HG03565 (cell line): ENCODE measurements around the gene ARHGEF3.

Source experiments
- ATAC-seq: cut with Tn5 transposase; IDR thresholded peaks from one replicate; pipeline ENCODE4 v1.9.1; 2021; ENCODE audit warnings: mild to moderate bottlenecking, moderate library complexity; ENCODE audit not compliant: unreplicated experiment

The ARHGEF3 gene

DNA sequence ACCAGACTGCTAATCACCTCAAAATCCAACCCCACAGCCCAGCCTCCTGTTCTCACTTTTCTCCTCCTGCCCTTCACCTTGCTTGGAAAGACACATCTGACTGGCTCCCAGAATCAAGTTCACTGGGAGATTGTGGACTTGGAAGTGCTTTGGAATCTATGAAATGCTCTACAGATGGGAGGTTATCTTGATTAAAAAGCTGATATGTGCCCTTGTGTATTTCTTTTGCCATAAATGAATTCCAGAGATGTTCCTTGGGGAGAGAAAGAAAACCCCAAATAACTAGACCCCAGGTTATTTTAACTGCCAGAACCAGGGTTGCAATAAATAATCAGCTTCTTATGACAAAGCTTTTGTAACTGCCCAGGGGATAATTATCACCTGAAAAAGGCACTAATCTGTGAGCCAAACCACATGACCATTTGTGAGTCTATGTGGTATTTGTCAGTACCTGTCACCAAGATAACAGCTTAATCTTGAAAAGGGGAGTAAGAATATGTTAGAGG is 21.7 kb upstream of the ARHGEF3 start:
- ATAC-seq: no peak

DNA sequence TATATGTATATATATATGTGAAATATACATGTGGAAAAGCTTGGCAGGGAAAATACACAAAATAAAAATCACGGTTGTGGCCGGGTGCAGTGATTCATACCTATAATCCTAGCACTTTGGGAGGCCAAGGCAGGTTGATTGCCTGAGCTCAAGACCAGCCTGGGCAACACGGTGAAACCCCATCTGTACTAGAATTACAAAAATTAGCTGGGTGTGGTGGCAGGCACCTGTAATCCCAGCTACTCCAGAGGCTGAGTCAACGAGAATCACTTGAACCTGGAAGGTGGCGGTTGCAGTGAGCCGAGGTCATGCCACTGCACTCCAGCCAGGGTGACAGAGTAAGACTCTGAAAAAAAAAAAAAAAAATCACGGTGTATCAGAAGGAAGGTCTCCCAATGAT is 20.8 kb upstream of the ARHGEF3 start:
- no peak for ATAC-seq

DNA sequence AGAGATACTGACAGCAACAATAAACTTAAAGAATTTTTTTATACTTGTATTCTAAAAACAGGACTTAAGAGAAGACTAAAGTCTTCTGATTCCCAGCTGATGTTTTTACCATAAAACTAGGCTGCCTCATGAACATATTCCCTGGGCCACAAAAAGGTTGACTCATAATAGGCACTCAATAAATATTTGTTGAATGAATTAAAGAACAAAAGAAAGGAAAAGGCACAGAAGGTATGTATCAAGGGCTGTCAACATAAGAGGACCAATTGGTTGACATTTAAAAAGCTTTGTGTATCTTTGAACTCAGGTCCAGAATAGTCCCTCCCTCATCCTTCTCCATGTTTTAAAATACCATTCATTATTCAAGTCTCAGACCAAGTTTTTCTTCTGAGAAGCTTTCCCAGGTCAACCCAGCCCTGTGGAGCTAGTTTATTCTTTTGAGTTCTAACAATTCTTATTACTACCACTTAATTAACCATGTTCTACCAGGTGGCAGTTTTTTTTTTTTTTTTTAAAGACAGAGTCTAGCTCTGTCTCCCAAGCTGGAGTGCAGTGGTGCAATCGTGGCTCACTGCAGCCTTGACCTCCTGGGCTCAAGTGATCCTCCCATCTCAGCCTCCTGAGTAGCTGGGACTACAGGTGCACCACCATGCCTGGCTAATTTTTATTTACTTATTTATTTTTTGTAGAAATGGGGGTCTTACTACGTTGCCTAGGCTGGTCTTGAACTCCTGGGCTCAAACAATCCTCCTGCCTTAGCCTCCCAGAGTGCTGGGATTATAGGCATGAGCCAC is 17.5 kb upstream of the ARHGEF3 start:
- ATAC-seq: no peak

DNA sequence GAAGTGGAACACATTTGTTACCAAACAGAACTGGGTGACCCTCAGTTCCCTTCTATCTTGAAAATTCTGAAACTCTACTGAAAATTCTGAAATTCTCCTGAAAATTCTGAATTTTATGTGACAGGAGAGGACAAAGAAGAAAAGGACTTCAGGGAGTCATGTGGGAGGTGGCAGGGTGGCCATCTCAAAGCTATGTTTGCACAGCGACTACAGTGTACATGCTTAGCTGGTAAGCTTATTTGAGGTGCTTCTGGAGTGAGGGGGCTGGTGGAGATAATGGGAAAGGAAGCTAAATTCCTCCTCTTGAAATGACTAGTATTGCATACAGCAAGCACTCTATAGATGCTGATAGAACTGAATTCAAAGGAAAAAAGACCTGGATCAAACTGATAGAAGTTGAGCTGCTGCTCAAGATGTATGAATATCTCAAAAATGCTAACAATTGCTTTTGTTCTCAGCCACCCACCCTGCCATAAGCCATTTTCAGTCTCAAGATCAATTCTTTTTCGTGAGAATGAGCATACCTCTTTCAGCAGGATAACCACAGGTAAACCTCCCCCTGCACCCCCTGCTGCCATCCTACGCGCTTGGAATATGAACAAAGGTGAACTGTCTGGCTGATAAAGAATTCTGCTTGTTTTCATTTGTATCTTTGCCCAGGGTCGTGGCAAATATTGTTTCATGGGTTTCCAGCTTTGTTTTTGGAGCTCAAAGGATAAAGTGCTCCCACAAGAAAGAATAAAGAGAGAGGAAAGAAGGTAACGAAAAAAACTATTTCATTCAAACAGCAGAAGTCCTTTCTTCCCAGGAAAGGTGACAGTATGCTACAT is 16.6 kb upstream of the ARHGEF3 start:
- no peak for ATAC-seq

DNA sequence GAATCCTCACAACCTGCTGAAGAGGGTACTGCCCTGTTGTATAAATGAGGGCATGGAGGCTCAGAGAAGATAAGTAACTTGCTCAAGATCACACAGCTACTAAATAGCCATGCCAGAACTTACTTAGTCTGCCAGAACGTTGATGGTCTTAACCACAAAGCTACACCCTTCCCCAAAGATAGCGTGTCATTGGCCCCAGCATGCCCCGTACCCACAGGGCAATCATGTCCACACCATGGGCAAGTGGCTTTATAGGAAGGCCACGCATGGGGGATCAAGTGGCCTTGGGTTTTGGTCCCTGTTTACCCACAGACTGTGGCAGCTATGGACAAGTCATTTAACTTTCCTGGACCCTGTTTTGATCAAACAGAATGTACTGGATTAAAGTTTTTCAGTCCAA is 15.9 kb upstream of the ARHGEF3 start:
- no peak for ATAC-seq

DNA sequence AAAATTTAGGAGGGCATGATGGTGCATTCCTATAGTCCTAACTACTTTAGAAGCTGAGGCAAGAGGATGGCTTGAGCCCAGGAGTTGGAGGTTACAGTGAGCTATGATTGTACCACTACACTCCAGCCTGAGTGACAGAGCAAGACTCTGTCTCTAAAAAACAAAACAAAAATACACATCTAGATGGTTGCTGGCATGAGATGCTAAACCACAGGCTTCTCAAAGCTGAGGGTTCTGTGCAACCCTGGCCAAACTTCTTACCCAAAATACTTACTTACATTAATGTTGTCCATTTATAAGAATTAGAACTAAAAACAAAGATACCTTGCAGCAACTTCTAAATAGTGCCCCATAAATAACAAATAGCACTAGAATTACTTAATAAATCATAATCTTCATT is 14.3 kb upstream of the ARHGEF3 start:
- no peak for ATAC-seq

DNA sequence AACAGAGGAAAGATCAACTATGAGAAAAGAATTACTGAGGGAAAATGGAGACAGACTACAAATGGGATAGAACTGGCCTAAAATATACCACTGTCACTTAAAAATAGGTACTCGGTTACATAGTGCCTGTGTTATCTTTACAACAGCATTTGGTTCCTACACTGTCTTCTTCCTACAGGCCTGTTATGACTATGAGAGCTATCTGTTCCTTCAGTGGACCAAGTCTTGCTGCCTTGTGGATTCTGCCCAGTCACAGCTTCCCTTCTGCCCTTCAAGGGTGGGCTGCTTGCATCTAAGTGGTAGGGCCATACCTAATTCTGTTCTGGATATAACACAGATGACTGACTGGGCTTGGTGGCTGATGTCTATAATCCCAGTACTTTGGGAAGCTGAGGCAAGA is 13.8 kb upstream of the ARHGEF3 start:
- ATAC-seq: no peak

DNA sequence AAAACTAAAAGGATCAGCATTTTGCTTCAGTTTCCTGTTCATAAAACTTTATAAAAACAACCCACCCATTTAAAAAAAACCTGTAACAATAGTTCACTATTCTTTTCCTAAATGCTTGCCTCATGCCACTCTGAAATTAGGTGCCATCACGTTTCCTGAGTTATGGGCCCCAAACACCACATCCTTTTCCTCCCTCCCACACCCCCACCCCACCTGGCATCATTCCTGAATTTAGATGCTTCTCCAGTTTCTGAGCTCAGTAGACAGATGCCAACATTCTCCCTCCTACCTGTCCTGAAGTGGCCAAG is 11.9 kb upstream of the ARHGEF3 start:
- no peak for ATAC-seq

DNA sequence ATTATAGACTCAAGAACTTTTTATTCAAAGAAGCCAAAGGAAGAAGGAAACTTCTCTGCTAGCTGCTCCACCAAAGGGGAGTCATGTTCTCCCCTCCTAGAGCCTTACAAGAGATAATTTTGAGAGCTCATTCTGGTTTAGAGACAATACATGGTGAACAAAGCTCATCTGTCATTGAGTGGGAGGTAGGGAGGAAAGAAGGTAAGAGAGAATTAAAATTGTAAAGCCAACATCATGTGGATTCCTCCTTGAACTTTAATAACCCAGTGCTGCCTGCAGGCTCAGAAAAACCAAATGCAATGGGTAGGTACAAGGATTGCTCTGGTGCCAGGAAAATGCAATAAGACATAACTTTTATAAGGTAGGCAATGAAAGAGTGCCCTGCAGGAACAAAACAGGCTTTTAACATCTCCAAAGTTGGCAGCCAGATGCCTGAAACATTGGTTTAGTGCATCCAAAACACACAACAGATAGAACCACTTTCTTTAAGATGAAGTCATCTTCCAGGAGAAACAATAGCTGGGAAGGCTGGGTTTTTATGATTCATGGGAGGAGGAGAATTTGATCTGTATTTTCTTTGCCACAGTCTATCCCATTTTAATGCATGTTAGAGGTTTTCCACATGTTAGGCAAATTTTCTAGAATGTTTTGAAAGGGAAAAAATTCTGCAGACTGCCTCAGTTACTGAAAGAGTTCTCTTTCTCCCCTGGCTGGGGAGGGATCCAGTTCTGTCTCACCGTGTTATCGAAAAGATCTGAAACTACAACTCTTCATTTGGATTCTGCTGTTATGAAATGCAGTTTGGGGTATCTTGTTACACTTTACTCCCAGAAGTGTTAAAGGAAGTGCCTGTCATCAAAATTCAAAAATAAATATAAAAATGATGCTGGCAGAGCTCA is 11.3 kb upstream of the ARHGEF3 start:
- no peak for ATAC-seq

DNA sequence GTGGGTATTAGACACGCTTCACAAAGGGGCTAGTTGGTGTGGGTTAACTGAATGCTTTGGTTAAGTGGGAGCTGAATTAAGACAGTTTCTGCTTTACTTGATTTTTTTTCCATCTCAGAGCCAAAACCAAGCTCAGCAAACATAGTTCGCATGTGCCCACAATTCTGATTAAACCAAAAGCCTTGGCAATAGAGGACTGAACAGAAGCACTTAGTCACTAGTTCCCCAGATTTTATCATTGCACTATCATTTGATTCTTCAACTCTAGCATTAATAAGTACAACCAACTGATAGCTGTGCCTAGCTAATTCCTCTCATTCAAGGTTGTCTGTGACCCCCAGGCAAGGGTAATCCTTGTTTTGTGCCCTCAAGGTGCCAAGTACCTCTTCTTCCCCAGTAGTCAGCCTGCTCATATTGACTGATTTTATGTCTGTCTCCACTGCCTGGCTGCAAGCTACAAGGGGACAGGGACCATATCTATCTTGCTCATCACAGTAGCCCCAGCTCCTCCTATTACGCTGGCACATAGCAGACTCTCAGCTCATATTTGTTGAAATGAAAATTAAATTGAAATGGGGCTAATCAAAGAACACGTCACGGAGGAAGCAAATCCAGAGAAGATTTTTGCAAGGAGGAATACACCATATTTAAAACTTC is 9.9 kb upstream of the ARHGEF3 start:
- ATAC-seq: no peak

DNA sequence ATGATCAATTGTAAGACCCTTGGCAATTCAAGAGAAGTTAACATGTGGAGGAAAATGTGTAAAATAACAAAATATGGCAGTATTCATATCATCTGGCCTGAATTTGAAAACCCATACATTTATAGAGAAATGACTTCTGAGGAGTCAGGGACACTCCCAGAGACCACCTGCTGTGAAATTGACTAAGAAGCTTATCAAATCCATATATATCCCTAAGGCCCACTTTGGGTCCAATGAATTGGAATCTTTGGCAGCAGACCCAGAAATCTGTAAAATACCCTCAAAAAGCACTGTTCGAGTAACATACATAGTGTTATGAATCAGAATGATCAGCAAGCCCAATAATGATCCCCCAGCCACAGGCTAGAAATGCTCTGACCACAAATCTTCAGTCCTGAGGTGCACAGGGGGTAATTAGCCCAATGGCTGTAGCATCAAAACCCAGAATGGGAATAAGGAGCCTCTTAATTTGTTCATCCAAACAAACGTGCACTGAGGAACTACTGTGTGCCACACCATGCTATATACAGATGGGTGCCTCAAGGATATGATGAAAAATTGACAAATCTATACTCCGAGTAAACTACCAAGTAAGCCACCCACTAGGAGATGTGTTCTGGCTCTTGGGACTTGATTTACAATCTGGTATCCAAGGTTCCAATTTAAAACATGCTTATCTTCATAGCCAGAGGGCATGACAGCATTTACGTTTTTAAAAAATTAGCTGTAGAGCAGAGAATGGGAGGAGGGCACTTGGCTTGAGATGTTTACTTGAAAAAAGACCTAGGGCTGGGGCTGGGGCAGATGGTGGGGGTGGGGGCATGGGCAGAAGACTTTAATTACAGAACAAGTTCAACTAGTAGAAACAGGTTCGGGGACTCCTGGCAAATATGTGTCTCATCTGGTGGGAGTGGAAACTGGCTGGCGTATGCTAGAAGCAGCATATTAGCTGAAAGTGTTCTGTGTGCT is 9.1 kb upstream of the ARHGEF3 start:
- ATAC-seq: no peak

DNA sequence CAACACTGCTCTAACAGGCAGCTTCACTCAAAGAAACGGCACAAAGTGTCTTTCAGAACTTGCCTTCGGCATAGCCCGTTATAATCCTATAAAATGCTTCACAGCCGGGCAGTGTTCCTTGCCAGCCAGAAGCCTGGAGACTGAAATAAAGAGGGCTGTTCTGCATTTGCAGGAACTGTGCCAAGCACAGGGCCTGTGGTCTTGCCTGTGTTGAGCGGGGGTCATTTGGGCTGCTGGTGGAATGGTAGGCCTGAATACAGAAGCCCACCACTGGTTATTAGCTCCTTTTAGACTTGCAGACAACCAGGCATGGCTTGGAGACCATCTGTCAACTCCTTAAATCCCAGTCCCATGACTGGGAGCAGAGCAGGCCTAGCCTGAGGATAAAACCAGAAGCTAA is 4.7 kb upstream of the ARHGEF3 start:
- ATAC-seq: no peak

DNA sequence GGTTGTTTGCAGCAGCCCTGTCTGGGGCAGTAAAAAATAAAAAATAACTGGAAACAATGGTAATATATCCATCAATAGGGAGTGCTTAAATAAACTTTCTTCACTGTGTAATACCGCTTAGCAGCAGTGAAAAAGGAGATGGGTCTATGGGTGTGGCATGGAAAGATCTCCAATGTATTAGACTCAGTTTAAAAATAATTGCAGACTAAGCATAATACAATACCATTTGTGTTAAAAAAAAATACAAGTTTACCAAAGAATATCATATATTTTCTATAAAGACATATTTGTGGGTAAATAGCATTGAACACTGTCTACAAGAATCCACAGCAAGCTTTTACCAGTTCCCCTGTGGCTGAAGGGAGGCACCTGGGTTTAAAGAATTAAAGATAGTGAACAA is 1.0 kb upstream of the ARHGEF3 start:
- no peak for ATAC-seq

DNA sequence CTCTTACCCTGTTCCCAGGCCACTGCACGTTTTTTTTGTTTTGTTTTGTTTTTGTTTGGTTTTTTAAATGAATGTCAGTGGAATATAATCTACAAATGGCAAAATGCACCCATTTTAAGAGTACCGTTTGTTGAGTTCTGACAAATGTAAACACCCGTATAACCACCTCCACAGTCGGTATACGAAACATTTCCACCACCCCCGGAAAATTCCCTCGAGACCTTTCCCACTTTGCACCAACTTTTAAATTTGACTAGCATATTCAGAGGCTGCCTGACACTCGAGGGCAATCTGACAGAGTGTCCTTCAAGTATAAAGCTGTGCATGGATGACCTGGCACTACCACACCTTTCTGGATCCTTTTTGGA is 613 bp upstream of the ARHGEF3 start:
- no peak for ATAC-seq

DNA sequence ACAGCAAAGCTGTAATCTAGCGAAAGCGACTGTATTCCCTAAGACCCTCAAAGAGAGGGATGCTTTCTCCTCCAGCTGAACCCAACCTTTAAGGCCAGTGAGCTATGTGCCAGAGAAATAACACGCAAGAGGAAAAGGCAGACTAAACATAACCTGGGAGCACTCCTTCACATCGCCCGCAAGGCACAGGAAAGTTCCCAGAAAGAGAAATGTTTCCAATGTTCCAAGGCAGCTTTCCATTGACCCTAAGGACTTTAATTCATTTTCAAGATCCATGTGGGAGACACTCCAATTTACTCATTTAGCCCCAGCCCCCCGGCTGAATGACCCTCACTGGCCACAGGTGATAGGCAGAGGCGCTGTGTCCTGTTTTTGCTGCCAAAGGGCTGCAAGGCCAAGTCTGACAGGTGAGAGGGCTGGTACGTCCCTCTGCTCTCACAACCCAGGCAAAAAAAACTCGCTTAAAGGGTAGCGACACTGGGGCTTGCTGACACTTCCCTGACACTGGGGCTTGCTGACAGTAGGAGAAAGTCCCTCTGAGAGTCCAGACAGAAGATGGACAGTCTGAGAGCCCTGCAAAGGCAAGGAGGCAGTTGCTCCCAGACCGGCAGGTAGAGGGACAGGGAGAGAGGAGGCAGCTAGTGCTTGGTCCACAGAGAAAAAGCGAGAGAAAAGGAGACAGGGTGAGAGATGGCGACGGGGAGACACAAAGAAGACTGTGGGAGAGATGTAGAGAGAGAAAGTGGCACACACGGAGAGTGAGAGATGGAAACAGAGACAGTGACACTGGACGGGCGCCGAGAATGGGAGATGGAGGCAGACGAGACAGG is 702 bp downstream of the ARHGEF3 start:
- ATAC-seq: no peak

DNA sequence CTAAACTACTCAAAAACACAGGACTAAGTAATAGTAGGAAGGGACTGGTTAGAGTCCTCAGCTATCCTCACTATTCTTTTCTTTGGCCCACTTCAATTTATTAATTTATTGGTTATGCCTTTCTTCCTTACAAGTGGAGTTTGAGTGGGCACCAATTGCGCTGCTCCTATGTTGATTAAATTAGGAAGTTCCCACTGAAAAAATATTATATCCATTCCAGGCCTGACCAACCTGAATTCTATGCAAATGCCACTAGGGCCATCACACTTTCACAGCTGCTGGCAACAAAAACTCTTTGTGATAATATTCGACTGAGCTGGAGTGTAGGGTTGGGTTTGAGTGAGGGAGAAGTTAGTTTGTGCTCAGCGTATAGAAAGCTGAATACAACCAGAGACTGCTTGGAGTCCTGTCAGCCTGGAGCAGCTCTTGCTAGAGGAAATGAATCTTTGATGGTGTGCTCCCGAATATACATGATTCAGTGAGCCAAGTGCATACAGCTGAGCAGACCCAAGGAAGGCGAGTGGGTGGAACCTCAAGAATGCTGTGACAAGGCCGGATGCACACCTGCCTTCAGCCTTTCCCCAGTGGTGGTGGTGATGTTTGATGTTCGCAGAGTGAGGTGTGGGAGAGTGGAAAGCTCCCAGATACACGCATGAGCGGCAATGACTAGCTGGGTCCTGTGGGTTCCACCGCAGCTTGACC is 1.5 kb downstream of the ARHGEF3 start:
- ATAC-seq: no peak

DNA sequence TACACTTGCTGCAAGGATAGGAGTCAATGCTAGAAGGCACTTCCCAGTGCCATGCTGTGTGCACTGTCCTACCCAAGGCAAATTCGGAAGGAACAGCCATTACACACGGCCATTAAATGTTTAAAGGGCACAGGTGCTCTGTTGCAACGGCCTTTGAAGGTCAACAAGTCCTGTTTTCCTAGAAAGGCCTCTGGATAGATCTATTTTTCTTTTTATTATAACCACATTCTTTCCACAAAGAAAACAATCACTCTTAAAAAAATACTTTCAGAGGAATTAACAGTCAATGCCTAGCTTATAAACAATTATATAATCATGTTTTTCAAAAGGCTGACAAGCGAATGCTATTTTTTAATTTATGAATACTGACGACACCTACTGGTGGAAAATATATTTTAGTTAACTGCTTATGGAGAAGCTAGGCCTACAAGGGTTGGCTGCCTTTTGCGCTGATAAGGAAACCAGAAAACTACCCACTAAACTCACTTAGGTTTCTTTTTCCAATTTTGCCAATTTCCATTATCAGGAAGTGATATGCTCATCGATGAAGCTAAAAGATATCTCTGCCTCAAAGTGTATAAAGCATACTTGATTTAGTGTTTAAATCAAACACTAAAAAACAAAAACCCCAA is 2.4 kb downstream of the ARHGEF3 start:
- peak; percentile 29 for ATAC-seq

DNA sequence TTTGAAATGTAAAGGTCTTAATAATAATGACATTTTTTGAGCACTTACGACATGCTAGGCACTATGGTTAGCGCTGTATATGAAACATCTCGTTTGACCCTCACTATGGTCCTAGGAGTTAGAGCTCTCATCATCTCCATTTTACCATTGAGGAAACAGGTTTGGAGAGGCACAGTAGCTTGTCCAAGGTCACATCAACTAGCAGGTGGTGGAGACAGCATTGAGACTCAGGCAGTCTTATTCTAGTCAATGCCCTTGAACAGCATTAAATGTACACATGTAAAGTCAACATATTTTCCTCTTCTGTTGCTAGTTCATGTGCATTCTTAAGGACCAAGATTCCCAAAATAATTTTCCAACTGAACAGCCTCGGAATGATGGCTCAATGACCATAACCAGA is 4.8 kb downstream of the ARHGEF3 start:
- ATAC-seq: no peak
